Heart left ventricle (tissue), 16 donors: ENCODE measurements around the gene UNC119B. TPM values are rescaled to one million over a fixed set of nuclear protein-coding genes. Genes with fewer than 3 reads are reported as not detected.
A peak's percentile ranks its signal among the peaks of the same experiment; 100 is the strongest.

Experiments used
- ATAC-seq, 4 donors: fragments of 200-7000 bp; cut with Tn5 transposase; one replicate each; pipeline ENCODE4 v1.9.1; 2020 to 2022; ENCODE audit warnings: moderate library complexity in 4 of 4, mild to moderate bottlenecking in 3 of 4, moderate number of reproducible peaks in 1 of 4
- DNase-seq, 5 donors: peaks; one replicate each; pipeline ENCODE4 v3.0.0-alpha.2; 2020
- H3K27ac ChIP-seq, 12 donors: fragments of 200-600 bp; sonication (generic) in 4 of 12; one replicate each; pipeline versions ENCODE4 v1.5.0 to v1.8.0; 2016 to 2022; ENCODE audit warnings: mild to moderate bottlenecking in 2 of 12
- H3K27me3 ChIP-seq, 9 donors: fragments of 200-600 bp; sonication (generic) in 2 of 9; one replicate each; pipeline versions ENCODE4 v1.5.1 to v1.8.0; 2016 to 2022; ENCODE audit warnings: mild to moderate bottlenecking in 3 of 9
- H3K36me3 ChIP-seq, 9 donors: fragments of 200-600 bp; sonication (generic) in 2 of 9; one replicate each; pipeline versions ENCODE4 v1.5.0 to v1.8.0; 2018 to 2022; ENCODE audit warnings: mild to moderate bottlenecking in 2 of 9
- H3K4me1 ChIP-seq, 12 donors: fragments of 200-600 bp; sonication (generic) in 4 of 12; one replicate each; pipeline versions ENCODE4 v1.5.0 to v1.8.0; 2016 to 2022; ENCODE audit warnings: mild to moderate bottlenecking in 3 of 12
- H3K4me3 ChIP-seq, 12 donors: fragments of 200-600 bp; sonication (generic) in 4 of 12; one replicate each; pipeline versions ENCODE4 v1.5.0 to v1.8.0; 2017 to 2022; ENCODE audit warnings: mild to moderate bottlenecking in 9 of 12, moderate library complexity in 4 of 12
- H3K9me3 ChIP-seq, 12 donors: fragments of 200-600 bp; sonication (generic) in 4 of 12; one replicate each; pipeline versions ENCODE4 v1.5.0 to v1.8.0; 2016 to 2022; ENCODE audit warnings: mild to moderate bottlenecking in 1 of 12
- POLR2A ChIP-seq, 2 donors: fragments of 450-650 bp; IDR thresholded peaks; one replicate each; pipeline ENCODE4 v1.6.1; 2017; ENCODE audit warnings: antibody characterized with exemption in 2 of 2, mild to moderate bottlenecking in 2 of 2, moderate library complexity in 2 of 2
- WGBS, 4 donors: extraction: QIAGEN DNeasy Blood & Tissue Kit in 2 of 4; methylation state at CpG; one replicate each; pipeline versions ENCODE4 v1.1.5 to v1.1.7; 2013 to 2018; 5-methylcytosine and 5-hydroxymethylcytosine counted together
- intact Hi-C, 10 donors: fragments of 100-400 bp; cut with DNase I; formaldehyde crosslinking; loops; one replicate each; pipeline versions ENCODE4 v1.11.1 to v1.14.2; 2022
- polyA plus RNA-seq, 2 donors: library from polyadenylated mRNA; stranded (reverse); fragments of 200-250 nt; gene quantifications; one replicate each; pipeline ENCODE4 v1.2.3, GENCODE V29; 2013
- total RNA-seq, 9 donors: library from RNA; depleted of rRNA in 2 of 9; stranded (reverse); fragments of >200 nt in 2 of 9; fragmentation: NEBNext Ultra II Directional in 3 of 9; extraction: Animal tissue kit (Norgen Biotek cat#: 25700) in 3 of 9; gene quantifications; one replicate each; pipeline versions ENCODE4 v1.1.0 to v1.2.4, GENCODE V29; 2016 to 2023
- TF ChIP-seq, protein P1 (sequence below), 12 donors: fragments of 200-600 bp; sonication (generic) in 4 of 12; IDR thresholded peaks; one replicate each; pipeline versions ENCODE4 v1.5.0 to v1.8.0; 2018 to 2022; ENCODE audit warnings: antibody characterized with exemption in 12 of 12, mild to moderate bottlenecking in 5 of 12
- donor health status: ischemic (EF 13 %, LVEDD 7.1; RV severe dilation, severe dysfunction).
- donor health status: healthy with polysubstance abuse.
- donor health status: DM: no; HTN: yes; CAD: no.
- donor health status: DM: no; HTN: no; CAD: no.
- donor health status: ischemic (EF 25% LVEDD 6.9; RV normal size, moderate dysfunction).
- donor health status: ischemic (EF 25% LVEDD 5.7; RV mildly dilated, moderate dysfunction).
- donor health status: healthy.
- donor health status: DM: yes; HTN: yes; CAD: no.
- donor health status: ischemic (EF 35%, LVEDD 5.7; RV mildly dilated, moderate dysfunction).
- donor health status: nonischemic (EF 11% LVEDD 7.7; RV severe dilation, severe dysfunction).
- donor health status: DM: yes; HTN: yes; CAD: no.
- donor health status: PGD.
- donor health status: ischemic (EF 29% LVEDD 5.4; RV normal size, mild dysfunction).
- donor health status: nonischemic (EF 23%, LVEDD 6.1; RV moderate dilation, normal function).

Gene UNC119B
- total and polyA plus RNA-seq, 11 donors = 3.9 to 13.7 (median 10.7) TPM

DNA sequence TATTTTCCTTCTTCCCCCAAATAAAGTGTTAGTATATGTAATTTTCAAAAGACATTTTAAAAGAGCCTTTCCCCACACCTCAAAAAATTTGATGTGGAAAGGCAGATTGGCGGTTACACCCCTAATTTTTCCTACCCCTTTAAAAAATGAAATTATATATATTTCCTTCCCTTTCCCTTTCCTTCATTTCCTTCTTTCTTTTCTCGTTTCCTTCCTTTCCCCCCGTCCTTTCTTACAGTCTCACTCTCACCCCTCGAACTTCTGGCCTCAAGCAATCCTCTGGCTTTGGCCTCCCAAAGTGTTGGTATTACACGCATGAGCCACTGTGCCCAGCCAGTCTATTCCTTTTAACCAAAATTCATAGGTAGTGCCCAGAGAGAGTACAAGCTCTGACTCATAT, 4.2 kb upstream of the UNC119B start:
- H3K4me1 ChIP-seq = peaks cover 6 to 53% (median 25%) of the 10 kb centered on the region in 12 donors
- peaks cover 0 to 25% (median 9%) of the 10 kb centered on the region in 9 donors for H3K36me3 ChIP-seq
- no peak for ATAC-seq
- H3K9me3 ChIP-seq = no peaks in the 10 kb centered on the region
- no peaks in the 10 kb centered on the region for H3K27me3 ChIP-seq
- WGBS, 4 donors = 71 to 83% (median 79%) methylated on average over 5 of the region's 5 CpGs
- no peak overlapping the region for H3K27ac ChIP-seq
- intact Hi-C loops = no loop called here
- TF ChIP-seq POLR2A (IDR thresholded peaks at IDR 0.05) = no peak
- TF ChIP-seq, protein P1, sequence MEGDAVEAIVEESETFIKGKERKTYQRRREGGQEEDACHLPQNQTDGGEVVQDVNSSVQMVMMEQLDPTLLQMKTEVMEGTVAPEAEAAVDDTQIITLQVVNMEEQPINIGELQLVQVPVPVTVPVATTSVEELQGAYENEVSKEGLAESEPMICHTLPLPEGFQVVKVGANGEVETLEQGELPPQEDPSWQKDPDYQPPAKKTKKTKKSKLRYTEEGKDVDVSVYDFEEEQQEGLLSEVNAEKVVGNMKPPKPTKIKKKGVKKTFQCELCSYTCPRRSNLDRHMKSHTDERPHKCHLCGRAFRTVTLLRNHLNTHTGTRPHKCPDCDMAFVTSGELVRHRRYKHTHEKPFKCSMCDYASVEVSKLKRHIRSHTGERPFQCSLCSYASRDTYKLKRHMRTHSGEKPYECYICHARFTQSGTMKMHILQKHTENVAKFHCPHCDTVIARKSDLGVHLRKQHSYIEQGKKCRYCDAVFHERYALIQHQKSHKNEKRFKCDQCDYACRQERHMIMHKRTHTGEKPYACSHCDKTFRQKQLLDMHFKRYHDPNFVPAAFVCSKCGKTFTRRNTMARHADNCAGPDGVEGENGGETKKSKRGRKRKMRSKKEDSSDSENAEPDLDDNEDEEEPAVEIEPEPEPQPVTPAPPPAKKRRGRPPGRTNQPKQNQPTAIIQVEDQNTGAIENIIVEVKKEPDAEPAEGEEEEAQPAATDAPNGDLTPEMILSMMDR (IDR thresholded peaks at IDR 0.05) = no peak
- no peak for DNase-seq
- H3K4me3 ChIP-seq = no peak overlapping the region

DNA sequence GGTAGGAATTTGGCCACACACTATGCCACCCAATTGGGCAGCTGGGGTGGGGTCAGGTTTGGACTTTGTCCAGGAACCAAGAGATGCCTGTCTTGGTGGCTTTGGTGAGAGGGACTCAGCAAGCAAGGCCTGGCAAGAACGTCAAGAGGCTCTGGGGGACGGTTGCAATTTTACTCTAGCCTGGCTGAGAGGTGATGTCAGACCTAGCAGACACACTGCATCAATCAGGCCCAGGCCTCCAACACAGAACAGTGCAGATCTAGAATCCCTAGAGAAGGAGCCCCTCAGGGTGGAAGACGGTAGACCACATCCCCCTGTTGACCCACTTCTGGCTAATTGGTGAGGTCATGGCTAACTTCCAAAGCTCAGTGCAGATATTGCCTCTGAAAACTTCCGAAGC, 1.6 kb upstream of the UNC119B start:
- Histone ChIP-seq H3K36me3 (peaks cover 0 to 10% (median 5%) of the 10 kb centered on the region in 9 donors), H3K4me3 (no peak overlapping the region), H3K27ac (no peak overlapping the region), H3K4me1 (peaks cover 5 to 41% (median 26%) of the 10 kb centered on the region in 12 donors), H3K9me3 (no peaks in the 10 kb centered on the region), H3K27me3 (no peaks in the 10 kb centered on the region)
- intact Hi-C loops = loop anchor here in 1 of 10 donors (2.0 kb wide), 1 partner anchor 60 kb away; no protein-coding TSS in a partner anchor
- 74 to 87% (median 78%) methylated on average over 4 of the region's 4 CpGs for WGBS, 4 donors
- DNase-seq (no peak), ATAC-seq (no peak)
- no peak for TF ChIP-seq POLR2A (IDR thresholded peaks at IDR 0.05)
- TF ChIP-seq, protein P1 (IDR thresholded peaks at IDR 0.05) = no peak

DNA sequence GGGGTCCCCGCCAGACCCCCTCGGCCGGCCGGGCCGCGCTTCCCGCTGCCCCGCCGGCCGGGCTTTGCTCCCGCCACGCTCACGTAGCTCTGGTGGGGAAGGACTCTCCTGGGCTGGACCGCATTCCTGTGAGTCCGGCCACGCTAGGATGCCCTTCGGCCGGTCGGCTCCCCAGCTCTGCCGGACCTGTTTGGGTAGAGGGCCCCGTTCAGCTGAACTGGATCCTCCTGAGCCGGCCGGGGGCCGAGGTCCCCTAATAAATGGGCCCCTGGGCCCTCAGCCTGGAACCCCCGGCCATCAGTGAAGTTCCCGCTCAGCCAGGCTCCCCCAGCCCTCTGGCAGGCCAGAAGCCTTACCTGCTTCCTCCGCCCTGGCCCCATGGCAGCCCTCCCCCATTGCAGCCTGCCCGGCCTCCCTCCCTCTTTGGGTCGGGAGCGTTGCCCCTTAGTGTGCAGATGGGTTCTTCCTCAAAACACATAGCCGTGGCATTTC, 593 bp downstream of the UNC119B start:
- Histone ChIP-seq H3K36me3 (peaks cover 0 to 29% (median 20%) of the 10 kb centered on the region in 9 donors), H3K9me3 (no peaks in the 10 kb centered on the region), H3K27me3 (no peaks in the 10 kb centered on the region), H3K4me3 (peak overlapping the region; percentile 54 to 99 (median 82)), H3K27ac (peak overlapping the region; percentile 70 to 95 (median 90)), H3K4me1 (peaks cover 4 to 35% (median 27%) of the 10 kb centered on the region in 12 donors)
- peak in 2 of 5 donors; percentile 25 to 65 for DNase-seq
- intact Hi-C loops = loop anchor here in 7 of 10 donors (2.0 to 10.0 kb wide), 5 partner anchors 22 to 264 kb away; partner anchors contain the start of genes POP5 (in 3 of the 7), HNF1A (in 2 of the 7) and MLEC (in 2 of the 7)
- TF ChIP-seq POLR2A (IDR thresholded peaks at IDR 0.05) = no peak
- TF ChIP-seq, protein P1 (IDR thresholded peaks at IDR 0.05) = no peak
- peak in 3 of 4 donors; percentile 21 to 41 (median 28) for ATAC-seq
- WGBS, 4 donors = 1 to 5% (median 2%) methylated on average over 7 to 31 of the region's 31 CpGs

DNA sequence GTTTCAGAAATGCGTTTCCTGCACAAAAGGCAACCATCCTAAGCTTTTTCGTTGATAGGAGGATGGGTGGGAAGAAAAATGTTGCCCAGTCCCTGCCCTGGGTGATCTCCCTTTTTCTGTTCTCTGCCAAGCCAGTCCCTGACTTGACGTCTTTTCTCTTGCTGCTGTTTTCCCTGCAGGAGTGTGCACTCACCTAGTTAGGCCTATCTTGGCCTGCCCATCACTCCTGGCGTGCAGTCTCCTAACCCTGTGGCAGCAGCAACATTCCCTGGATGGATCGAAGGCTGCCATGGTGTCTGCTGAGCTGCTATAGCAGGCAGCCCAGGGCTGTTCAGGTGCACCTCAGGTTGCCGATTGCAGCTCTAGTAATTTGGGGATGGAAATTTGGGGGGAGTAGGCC, 1.2 kb downstream of the UNC119B start:
- WGBS, 4 donors = 30 to 48% (median 36%) methylated on average over 6 of the region's 6 CpGs
- Histone ChIP-seq H3K4me1 (peaks cover 4 to 35% (median 27%) of the 10 kb centered on the region in 12 donors), H3K36me3 (peaks cover 0 to 35% (median 25%) of the 10 kb centered on the region in 9 donors), H3K27ac (peak overlapping the region; percentile 70 to 95 (median 90)), H3K4me3 (peak overlapping the region; percentile 54 to 99 (median 82)), H3K9me3 (no peaks in the 10 kb centered on the region), H3K27me3 (no peaks in the 10 kb centered on the region)
- no peak for TF ChIP-seq POLR2A (IDR thresholded peaks at IDR 0.05)
- TF ChIP-seq, protein P1 (IDR thresholded peaks at IDR 0.05) = no peak
- intact Hi-C loops = loop anchor here in 7 of 10 donors (2.0 to 10.0 kb wide), 5 partner anchors 23 to 263 kb away; partner anchors contain the start of genes POP5 (in 3 of the 7), HNF1A (in 2 of the 7) and MLEC (in 2 of the 7)
- DNase-seq (no peak), ATAC-seq (no peak)
